LNCaP clone FGC (cell line): ENCODE data around the gene CSTF2.
A peak's percentile ranks its signal among the peaks of the same experiment; 100 is the strongest.
"Not testable (repeated sequence)": the region's sequence is repeated elsewhere in the genome, so short reads cannot be mapped to it uniquely, and the experiment has no call there.

Source experiments
- DNase-seq: peaks from one replicate; pipeline ENCODE4 v3.0.0-alpha.2; 2011; ENCODE audit warnings: low read depth
- H3K4me3 ChIP-seq: 2 replicates; pipeline ENCODE4 v1.5.1; 2011; ENCODE audit warnings: mild to moderate bottlenecking, low read depth, low read length, control low read depth
- TF ChIP-seq, protein P1 (sequence below): IDR thresholded peaks from 2 replicates; pipeline ENCODE4 v1.5.1; 2012; ENCODE audit warnings: mild to moderate bottlenecking; ENCODE audit not compliant: control insufficient read depth, insufficient read depth; ENCODE audit errors: extremely low read depth

The CSTF2 gene

DNA sequence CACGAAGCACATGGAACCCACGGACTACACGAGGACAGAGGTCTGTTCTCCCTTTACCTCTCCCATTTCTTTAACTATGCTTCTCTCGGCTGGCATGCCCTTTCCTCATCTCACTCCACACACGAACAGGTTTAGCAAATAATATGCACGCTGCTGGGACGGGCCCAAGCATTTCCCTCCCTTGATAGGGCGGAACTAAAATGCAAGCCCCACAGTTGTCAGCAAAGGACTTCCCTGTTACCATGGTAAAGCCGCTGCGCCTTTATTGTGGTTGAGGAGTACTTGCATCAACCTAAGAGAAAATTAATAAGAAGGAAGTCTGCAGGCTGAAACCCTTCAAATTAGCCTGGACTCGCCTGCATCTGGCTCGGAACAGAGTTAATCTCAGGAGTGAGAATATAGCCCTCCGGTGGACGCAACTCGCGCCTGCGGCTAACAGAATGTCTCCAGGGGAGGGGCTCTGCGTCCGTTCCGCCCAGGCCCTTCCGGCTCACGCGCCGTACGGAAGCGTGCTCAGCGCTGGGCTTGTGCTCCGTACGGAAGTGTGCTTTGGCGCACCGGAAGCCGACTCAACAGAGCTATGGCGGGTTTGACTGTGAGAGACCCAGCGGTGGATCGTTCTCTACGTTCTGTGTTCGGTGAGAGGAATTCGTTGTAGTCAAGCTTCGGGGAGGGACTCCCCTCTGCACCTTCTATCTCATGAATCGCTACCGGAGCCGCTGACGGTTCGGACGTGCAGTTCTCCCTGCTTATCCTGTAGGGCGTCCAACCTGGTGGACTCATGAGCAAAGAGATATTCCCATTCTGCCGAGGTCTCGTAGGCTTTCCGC is at the start of gene CSTF2:
Gene CSTF2, plus strand, starts transcription at position 555 of the 830 bp plus-strand sequence. Its CDS starts 26 bp downstream, at position 581.
- TF ChIP-seq, protein P1, sequence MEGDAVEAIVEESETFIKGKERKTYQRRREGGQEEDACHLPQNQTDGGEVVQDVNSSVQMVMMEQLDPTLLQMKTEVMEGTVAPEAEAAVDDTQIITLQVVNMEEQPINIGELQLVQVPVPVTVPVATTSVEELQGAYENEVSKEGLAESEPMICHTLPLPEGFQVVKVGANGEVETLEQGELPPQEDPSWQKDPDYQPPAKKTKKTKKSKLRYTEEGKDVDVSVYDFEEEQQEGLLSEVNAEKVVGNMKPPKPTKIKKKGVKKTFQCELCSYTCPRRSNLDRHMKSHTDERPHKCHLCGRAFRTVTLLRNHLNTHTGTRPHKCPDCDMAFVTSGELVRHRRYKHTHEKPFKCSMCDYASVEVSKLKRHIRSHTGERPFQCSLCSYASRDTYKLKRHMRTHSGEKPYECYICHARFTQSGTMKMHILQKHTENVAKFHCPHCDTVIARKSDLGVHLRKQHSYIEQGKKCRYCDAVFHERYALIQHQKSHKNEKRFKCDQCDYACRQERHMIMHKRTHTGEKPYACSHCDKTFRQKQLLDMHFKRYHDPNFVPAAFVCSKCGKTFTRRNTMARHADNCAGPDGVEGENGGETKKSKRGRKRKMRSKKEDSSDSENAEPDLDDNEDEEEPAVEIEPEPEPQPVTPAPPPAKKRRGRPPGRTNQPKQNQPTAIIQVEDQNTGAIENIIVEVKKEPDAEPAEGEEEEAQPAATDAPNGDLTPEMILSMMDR, result no peak
- H3K4me3 ChIP-seq, result peak within 1 kb of the TSS; percentile 91
- DNase-seq, result peak; percentile 59

- not testable (repeated sequence) for H3K4me3 ChIP-seq, DNase-seq
Observed at GRCh38 chrX:100796371-100796770, 23.8 kb upstream of the CSTF2 start.

DNA sequence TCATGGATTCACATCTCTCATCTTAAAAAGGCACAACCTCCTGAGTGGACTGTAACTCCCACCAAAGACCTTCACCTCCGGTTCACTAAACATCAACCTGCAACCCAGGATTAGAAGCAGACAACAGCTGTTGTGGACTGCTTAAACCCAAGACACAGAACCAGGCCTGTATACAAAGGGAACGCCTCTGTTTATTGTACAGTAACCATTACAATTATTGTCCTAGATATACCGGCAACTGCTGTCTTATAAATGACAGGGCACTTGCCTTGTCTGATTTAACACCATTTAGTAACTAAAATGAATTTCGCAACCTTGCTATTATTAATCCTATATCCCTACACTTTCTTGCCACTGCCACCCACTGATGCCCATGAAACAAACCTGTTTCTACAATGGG is 22.8 kb upstream of the CSTF2 start:
- no peak for DNase-seq
- TF ChIP-seq, protein P1, result no peak
- no peak overlapping the region for H3K4me3 ChIP-seq

DNA sequence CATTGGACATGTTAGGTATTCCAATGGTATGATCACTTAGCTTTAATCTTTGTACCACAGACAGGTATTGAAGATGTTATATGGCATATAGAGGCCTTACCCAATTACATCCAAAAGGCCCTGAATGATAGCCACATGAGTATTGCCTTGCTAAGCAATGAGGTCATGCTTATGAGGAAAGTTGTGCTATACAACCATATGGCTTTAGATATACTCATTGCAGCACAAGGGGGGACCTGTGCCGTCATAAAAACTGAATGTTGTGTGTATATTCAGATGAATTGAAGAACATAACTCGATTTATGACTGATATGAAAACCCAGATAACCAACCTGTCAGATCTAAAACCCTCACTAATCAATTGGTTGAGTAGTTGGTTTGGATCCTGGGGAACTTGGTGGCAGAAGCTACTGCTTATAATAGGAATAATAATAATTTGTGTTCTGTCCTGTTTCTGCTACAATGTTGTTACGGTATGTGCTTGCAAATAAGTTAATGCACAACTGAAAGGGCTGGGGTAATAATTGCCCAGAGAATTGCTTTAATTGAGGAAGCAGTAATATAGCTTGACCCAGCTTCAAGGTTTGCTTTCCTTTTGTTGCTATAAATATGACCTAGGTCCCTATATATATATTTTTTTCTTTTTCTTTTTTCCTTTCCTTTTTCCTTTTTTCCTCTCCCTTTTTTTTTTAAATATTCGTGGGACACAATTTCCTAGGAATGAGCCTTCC is 21.5 kb upstream of the CSTF2 start:
- no peak overlapping the region for H3K4me3 ChIP-seq
- TF ChIP-seq, protein P1, result no peak
- no peak for DNase-seq

DNA sequence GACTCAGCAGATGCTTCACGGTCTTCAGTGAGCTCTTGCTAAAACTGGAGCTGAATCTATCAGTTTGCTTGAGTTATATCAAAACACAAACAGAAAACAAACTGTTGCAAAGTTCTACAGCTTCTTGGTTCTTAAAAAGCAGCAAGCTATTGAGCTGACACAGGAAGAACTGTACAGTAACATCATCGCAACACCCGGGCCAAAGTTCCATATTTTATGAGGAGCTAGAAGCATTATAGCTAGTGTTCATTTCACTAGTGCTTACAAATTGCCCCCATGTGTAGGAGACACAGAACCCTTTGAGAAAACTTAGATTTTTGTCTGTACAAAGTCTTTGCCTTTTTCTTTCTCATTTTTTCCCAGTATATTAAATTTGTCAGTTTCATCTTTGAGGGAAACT is 17.3 kb upstream of the CSTF2 start:
- DNase-seq, result no peak
- TF ChIP-seq, protein P1, result no peak
- no peak overlapping the region for H3K4me3 ChIP-seq

DNA sequence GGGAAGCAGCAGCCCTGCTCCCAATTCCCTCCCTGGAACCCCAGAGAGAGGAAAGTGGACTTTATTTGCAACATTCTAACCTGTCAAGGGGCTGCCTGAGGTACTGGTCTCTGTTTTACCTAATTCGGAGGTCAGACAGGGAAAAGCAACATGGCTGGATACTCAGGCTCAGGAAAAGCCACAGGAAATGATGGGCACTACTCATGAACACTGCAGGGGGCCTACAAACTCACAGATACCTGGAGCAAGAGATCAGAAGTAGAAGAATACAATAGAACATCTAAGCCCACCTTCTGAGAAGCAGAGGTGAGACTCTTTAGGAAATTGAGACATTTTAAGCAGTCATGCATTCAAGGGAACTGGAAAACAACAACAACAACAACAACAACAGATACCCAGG is 15.4 kb upstream of the CSTF2 start:
- TF ChIP-seq, protein P1, result no peak

DNA sequence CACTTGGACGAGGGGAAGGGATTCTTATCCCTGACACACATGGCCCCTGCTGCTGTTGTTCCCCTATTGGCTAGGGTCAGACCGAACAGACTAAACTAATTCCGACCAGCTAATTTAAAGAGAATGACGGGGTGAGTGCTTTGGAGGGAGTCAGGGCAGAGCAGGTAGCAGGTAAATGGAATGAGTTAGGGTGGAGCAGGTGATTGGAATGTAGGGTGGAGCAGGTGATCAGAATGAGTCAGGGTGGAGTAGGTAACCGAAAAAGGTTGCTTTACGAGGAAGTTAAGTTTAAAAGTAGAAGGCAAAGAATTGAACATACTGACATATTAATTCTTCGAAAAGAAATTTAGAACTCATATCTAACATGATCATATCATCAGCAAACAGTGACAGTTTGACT is 11.9 kb upstream of the CSTF2 start:
- not testable (repeated sequence) for H3K4me3 ChIP-seq, DNase-seq

More for the DNA sequence above, 15.4 kb upstream of the CSTF2 start:
- H3K4me3 ChIP-seq, result no peak overlapping the region
- DNase-seq, result no peak
